ENCODE results near the gene BBS12.
A peak's percentile ranks its signal among the peaks of the same experiment; 100 is the strongest.

Gene BBS12

GRCh38 chr4:122733787-122734120 is 1.2 kb downstream of the BBS12 start:
- TF ChIP-seq POLR2A (IDR thresholded peaks at IDR 0.05; ENCODE audit: low read length) (no peak), GATA1 (IDR thresholded peaks at IDR 0.05; ENCODE audit: low read depth, low read length) (no peak)
- peak in 1 of 2 experiments; percentile 29 for DNase-seq

GRCh38 chr4:122739174-122739573 is 6.7 kb downstream of the BBS12 start:
- no peak for TF ChIP-seq GATA1 (IDR thresholded peaks at IDR 0.05; ENCODE audit: low read depth, low read length)
- no peak for TF ChIP-seq POLR2A (IDR thresholded peaks at IDR 0.05; ENCODE audit: low read length)
- no peak for DNase-seq

GRCh38 chr4:122742933-122743829 is 10.7 kb downstream of the BBS12 start:
- TF ChIP-seq GATA1 (IDR thresholded peaks at IDR 0.05; ENCODE audit: low read depth, low read length) (no peak), POLR2A (IDR thresholded peaks at IDR 0.05; ENCODE audit: low read length) (no peak)
- no peak for DNase-seq

GRCh38 chr4:122744229-122744628 is 11.7 kb downstream of the BBS12 start:
- no peak for DNase-seq
- TF ChIP-seq GATA1 (IDR thresholded peaks at IDR 0.05; ENCODE audit: low read depth, low read length) (no peak), POLR2A (IDR thresholded peaks at IDR 0.05; ENCODE audit: low read length) (no peak)

- DNase-seq, result no peak
- no peak for TF ChIP-seq POLR2A (IDR thresholded peaks at IDR 0.05; ENCODE audit: low read length)
- TF ChIP-seq GATA1 (IDR thresholded peaks at IDR 0.05; ENCODE audit: low read depth, low read length), result no peak
These were observed 14.0 kb downstream of the BBS12 start for GRCh38 chr4:122746485-122746965.

- DNase-seq, result no peak
- TF ChIP-seq POLR2A (IDR thresholded peaks at IDR 0.05; ENCODE audit: low read length), result no peak
- TF ChIP-seq GATA1 (IDR thresholded peaks at IDR 0.05; ENCODE audit: low read depth, low read length), result no peak
These were observed 14.6 kb downstream of the BBS12 start for GRCh38 chr4:122747068-122747467.

- TF ChIP-seq POLR2A (IDR thresholded peaks at IDR 0.05; ENCODE audit: low read length), result no peak
- TF ChIP-seq GATA1 (IDR thresholded peaks at IDR 0.05; ENCODE audit: low read depth, low read length), result no peak
- no peak for DNase-seq
These were observed 15.4 kb downstream of the BBS12 start for GRCh38 chr4:122747883-122748282.

- DNase-seq, result peak; percentile 47 to 65
- TF ChIP-seq POLR2A (IDR thresholded peaks at IDR 0.05; ENCODE audit: low read length) (peak; percentile 54), GATA1 (IDR thresholded peaks at IDR 0.05; ENCODE audit: low read depth, low read length) (no peak)
These were observed 17.4 kb downstream of the BBS12 start for GRCh38 chr4:122749704-122750454.

- no peak for TF ChIP-seq POLR2A (IDR thresholded peaks at IDR 0.05; ENCODE audit: low read length)
- no peak for TF ChIP-seq GATA1 (IDR thresholded peaks at IDR 0.05; ENCODE audit: low read depth, low read length)
- DNase-seq, result no peak
These were observed 23.2 kb downstream of the BBS12 start for GRCh38 chr4:122755675-122756074.

GRCh38 chr4:122758033-122758432 is 25.5 kb downstream of the BBS12 start:
- TF ChIP-seq GATA1 (IDR thresholded peaks at IDR 0.05; ENCODE audit: low read depth, low read length), result no peak
- TF ChIP-seq POLR2A (IDR thresholded peaks at IDR 0.05; ENCODE audit: low read length), result no peak
- peak; percentile 30 to 59 for DNase-seq

GRCh38 chr4:122759639-122760310 is 27.3 kb downstream of the BBS12 start:
- DNase-seq, result no peak
- TF ChIP-seq POLR2A (IDR thresholded peaks at IDR 0.05; ENCODE audit: low read length) (no peak), GATA1 (IDR thresholded peaks at IDR 0.05; ENCODE audit: low read depth, low read length) (no peak)

- no peak for TF ChIP-seq POLR2A (IDR thresholded peaks at IDR 0.05; ENCODE audit: low read length)
- TF ChIP-seq GATA1 (IDR thresholded peaks at IDR 0.05; ENCODE audit: low read depth, low read length), result no peak
- no peak for DNase-seq
These were observed 30.0 kb downstream of the BBS12 start for GRCh38 chr4:122762520-122762919.

- no peak for DNase-seq
- TF ChIP-seq POLR2A (IDR thresholded peaks at IDR 0.05; ENCODE audit: low read length), result no peak
- no peak for TF ChIP-seq GATA1 (IDR thresholded peaks at IDR 0.05; ENCODE audit: low read depth, low read length)
These were observed 30.6 kb downstream of the BBS12 start for GRCh38 chr4:122762966-122763716.
